Measurements from ENCODE around the gene ATCAY.

Gene ATCAY

DNA sequence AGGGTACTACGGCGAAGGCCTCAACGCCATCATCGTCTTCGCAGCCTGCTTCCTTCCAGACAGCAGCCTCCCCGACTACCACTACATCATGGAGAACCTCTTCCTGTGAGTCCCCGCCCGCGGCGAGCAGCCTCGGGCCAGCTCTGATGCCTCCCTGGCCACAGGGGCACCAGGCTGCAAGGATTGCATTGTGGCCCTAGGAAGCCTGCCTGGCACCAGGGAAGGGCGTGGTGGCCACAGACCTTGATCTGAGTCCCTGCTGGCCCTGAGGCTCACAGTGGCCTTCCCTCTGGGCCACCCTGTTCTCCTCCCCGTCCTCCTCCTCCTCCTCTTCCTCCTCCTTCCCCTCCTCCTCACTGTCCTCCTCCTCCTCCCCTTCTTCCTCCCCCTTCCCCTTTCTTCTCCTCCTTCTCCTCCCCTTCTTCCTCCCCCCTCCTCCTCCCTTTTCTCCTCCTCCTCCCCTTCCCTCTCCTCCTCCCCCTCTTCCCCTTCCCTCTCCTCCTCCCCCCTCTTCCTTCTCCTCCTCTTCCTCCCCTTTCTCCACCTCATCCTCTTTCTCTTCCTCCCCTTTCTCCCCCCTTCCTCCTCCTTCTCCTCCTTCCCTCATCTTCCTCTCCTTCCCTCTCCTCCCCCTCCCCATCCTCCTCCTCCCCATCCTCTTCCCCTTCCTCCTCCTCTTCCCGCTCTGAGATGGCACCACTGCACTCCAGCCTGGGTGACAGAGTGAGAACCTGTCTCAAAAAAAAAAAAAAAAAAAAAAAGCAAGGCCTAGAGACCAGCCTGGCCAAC, 28.0 kb downstream of the ATCAY start:
- Histone ChIP-seq H3K27me3 (ENCODE audit: control insufficient read depth in 1 of 2, insufficient read depth in 2 of 2, low read length in 2 of 2) (no peaks in the 10 kb centered on the region), H3K27ac (ENCODE audit: low read depth, low read length) (no peak overlapping the region), H3K4me3 (ENCODE audit: low read depth in 1 of 2, low read length in 2 of 2) (no peak overlapping the region), H3K36me3 (ENCODE audit: insufficient read depth, low read length) (no peaks in the 10 kb centered on the region), H3K9ac (ENCODE audit: low read length) (no peak overlapping the region), H3K9me3 (ENCODE audit: low read length) (peaks cover 7% of the 10 kb centered on the region), H3K4me1 (ENCODE audit: insufficient read depth, low read length) (no peaks in the 10 kb centered on the region)

DNA sequence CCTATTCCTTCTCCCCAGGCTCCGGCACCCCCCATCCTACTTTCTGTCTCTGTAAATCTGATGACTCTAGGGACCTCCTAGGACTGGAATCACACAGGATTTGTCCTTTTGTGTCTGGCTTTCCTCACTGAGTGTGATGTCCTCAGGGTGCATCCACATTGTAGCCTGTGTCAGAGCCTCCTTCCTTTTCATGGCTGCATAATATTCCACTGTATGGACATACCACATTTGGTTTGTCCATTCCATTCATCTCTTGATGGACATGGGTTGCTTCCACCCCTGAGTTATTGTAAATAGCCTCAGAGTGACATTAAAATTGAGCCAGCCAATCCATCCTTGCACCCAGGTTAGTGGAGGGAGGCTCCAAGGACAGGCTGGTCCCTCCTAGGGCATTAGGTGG, 29.6 kb downstream of the ATCAY start:
- Histone ChIP-seq H3K9me3 (ENCODE audit: low read length) (peaks cover 7% of the 10 kb centered on the region), H3K27me3 (ENCODE audit: control insufficient read depth in 1 of 2, insufficient read depth in 2 of 2, low read length in 2 of 2) (no peaks in the 10 kb centered on the region), H3K9ac (ENCODE audit: low read length) (no peak overlapping the region), H3K4me1 (ENCODE audit: insufficient read depth, low read length) (no peaks in the 10 kb centered on the region), H3K4me3 (ENCODE audit: low read depth in 1 of 2, low read length in 2 of 2) (no peak overlapping the region), H3K27ac (ENCODE audit: low read depth, low read length) (no peak overlapping the region), H3K36me3 (ENCODE audit: insufficient read depth, low read length) (no peaks in the 10 kb centered on the region)

DNA sequence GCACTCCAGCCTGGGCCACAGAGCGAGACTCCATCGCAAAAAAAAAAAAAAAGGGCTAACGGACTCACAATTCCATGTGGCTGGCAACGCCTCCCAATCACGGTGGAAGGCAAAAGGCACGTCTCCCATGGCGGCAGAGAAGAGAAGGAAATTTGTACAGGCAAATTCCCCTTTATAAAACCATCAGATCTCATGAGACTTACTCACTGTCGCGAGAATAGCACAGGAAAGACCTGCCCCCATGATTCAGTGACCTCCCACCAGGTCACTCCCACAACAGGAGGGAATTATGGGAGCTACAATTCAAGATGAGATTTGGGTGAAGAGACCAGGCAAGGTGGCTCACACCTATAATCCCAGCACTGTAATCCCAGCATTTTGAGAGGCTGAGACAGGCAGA, 33.7 kb downstream of the ATCAY start:
- H3K27ac ChIP-seq (ENCODE audit: low read depth, low read length) = no peak overlapping the region
- H3K27me3 ChIP-seq (ENCODE audit: control insufficient read depth in 1 of 2, insufficient read depth in 2 of 2, low read length in 2 of 2) = no peaks in the 10 kb centered on the region
- H3K9me3 ChIP-seq (ENCODE audit: low read length) = peaks cover 7% of the 10 kb centered on the region
- no peaks in the 10 kb centered on the region for H3K36me3 ChIP-seq (ENCODE audit: insufficient read depth, low read length)
- H3K9ac ChIP-seq (ENCODE audit: low read length) = no peak overlapping the region
- no peak overlapping the region for H3K4me3 ChIP-seq (ENCODE audit: low read depth in 1 of 2, low read length in 2 of 2)
- no peaks in the 10 kb centered on the region for H3K4me1 ChIP-seq (ENCODE audit: insufficient read depth, low read length)

DNA sequence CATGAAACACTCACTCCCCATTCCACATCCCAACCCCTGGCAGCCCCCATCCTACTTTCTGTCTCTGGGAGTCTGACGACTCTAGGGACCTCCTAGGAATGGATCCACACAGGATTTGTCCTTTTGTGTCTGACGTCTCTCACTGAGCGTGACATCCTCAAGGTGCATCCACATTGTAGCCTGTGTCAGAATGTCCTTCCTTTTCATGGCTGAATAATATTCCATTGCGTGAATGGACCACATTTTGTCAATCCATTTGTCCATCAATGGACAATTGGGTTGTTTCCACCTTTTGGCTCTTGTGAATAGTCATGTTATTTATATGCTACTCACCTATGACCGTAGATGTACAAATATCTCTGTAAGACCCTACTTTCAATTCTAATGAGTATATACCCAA, 35.5 kb downstream of the ATCAY start:
- Histone ChIP-seq H3K4me1 (ENCODE audit: insufficient read depth, low read length) (no peaks in the 10 kb centered on the region), H3K9me3 (ENCODE audit: low read length) (no peaks in the 10 kb centered on the region), H3K9ac (ENCODE audit: low read length) (no peak overlapping the region), H3K36me3 (ENCODE audit: insufficient read depth, low read length) (no peaks in the 10 kb centered on the region), H3K4me3 (ENCODE audit: low read depth in 1 of 2, low read length in 2 of 2) (no peak overlapping the region), H3K27me3 (ENCODE audit: control insufficient read depth in 1 of 2, insufficient read depth in 2 of 2, low read length in 2 of 2) (no peaks in the 10 kb centered on the region), H3K27ac (ENCODE audit: low read depth, low read length) (no peak overlapping the region)

DNA sequence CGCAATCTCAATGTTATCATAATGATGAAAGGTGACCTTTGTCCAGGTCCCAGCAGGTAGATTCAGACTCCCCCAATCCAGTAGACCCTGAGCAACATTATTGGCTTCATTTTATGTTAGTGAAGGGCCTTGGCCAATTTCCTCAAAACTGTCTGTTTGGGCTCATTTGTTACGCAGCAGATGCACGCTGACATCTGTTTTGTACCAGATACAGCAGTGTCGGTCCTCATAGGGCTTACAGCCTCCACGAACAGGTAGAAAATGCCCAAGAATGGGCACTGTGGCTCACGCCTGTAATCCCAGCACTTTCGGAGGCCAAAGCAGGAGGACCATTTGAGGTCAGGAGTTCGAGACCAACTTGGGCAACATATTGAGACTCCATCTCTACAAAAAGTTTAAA, 39.3 kb downstream of the ATCAY start:
- no peak overlapping the region for H3K4me3 ChIP-seq (ENCODE audit: low read depth in 1 of 2, low read length in 2 of 2)
- no peak overlapping the region for H3K9ac ChIP-seq (ENCODE audit: low read length)
- H3K4me1 ChIP-seq (ENCODE audit: insufficient read depth, low read length) = no peaks in the 10 kb centered on the region
- no peaks in the 10 kb centered on the region for H3K9me3 ChIP-seq (ENCODE audit: low read length)
- H3K27me3 ChIP-seq (ENCODE audit: control insufficient read depth in 1 of 2, insufficient read depth in 2 of 2, low read length in 2 of 2) = no peaks in the 10 kb centered on the region
- no peaks in the 10 kb centered on the region for H3K36me3 ChIP-seq (ENCODE audit: insufficient read depth, low read length)
- H3K27ac ChIP-seq (ENCODE audit: low read depth, low read length) = no peak overlapping the region

DNA sequence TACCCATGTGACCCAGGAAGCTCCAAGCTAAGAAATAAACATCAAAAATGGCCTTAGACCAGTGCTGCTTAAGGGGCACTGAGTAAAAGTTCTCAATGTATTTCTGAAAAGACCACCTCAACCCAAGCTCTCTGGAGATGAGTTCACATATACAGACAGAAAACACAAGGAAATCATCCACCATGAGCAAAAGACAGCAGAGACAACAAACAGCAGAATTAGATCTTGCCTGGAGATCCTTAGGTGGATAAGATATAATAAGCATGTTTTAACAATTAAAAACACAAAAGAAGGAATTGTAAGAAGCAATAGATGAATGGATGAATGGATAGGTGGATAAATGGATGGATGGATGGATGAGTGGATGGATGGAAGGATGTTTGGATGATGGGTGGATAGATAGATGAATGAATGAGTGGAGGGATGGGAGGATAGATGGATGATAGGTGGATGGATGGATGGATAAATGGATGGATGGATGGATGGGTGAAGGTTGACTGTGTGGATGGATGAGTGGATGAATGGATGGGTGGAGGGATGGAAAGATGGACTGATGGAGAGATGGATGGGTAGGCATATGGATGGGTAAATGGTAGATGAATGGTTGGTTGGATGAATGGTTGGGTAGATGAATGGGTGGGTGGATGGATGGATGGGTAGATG, 42.7 kb downstream of the ATCAY start:
- Histone ChIP-seq H3K4me3 (ENCODE audit: low read depth in 1 of 2, low read length in 2 of 2) (no peak overlapping the region), H3K9ac (ENCODE audit: low read length) (no peak overlapping the region), H3K9me3 (ENCODE audit: low read length) (no peaks in the 10 kb centered on the region), H3K27ac (ENCODE audit: low read depth, low read length) (no peak overlapping the region), H3K27me3 (ENCODE audit: control insufficient read depth in 1 of 2, insufficient read depth in 2 of 2, low read length in 2 of 2) (no peaks in the 10 kb centered on the region), H3K4me1 (ENCODE audit: insufficient read depth, low read length) (no peaks in the 10 kb centered on the region), H3K36me3 (ENCODE audit: insufficient read depth, low read length) (no peaks in the 10 kb centered on the region)

DNA sequence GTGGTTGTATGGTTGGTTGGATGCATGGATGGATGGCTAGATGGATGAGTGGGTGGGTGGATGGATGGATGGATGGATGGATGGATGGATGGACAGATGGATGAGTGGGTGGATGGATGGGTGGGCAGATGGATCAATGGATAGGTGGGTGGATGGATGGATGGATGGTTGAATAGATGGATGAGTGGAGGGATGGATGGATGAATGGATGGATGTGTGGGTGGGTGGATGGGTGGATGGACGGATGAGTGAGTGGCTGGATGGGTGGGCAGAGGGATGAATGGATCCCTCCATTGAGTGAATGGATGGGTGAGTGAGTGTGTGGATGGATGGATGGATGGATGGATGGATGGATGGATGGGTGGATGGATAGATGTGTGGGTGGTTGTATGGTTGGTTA, 43.4 kb downstream of the ATCAY start:
- Histone ChIP-seq H3K9ac (ENCODE audit: low read length) (no peak overlapping the region), H3K4me1 (ENCODE audit: insufficient read depth, low read length) (no peaks in the 10 kb centered on the region), H3K9me3 (ENCODE audit: low read length) (no peaks in the 10 kb centered on the region)

DNA sequence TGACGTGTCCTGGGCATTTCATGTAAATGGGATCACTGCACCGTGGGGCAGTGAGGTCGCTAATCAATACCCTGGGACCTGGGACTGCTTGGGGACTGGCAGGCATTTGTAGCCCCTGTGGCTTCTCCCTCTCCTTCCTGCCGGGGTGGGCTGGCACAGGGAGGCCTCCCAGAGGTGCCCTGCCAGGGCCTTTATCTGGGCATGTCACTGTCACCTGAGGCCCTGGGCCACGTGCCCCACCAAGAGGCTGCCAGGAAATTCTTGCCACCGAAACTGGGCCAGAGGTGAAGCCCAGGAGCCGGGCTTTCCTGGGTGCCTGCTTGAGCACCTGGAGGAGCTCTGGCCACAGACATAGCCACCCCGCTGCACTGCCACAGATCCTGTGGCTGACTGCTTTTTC, 50.6 kb downstream of the ATCAY start:
- no peak overlapping the region for H3K9ac ChIP-seq (ENCODE audit: low read length)
- no peak overlapping the region for H3K27ac ChIP-seq (ENCODE audit: low read depth, low read length)
- no peaks in the 10 kb centered on the region for H3K9me3 ChIP-seq (ENCODE audit: low read length)
- H3K4me1 ChIP-seq (ENCODE audit: insufficient read depth, low read length) = no peaks in the 10 kb centered on the region
- H3K36me3 ChIP-seq (ENCODE audit: insufficient read depth, low read length) = no peaks in the 10 kb centered on the region
- no peak overlapping the region for H3K4me3 ChIP-seq (ENCODE audit: low read depth in 1 of 2, low read length in 2 of 2)
- peaks cover 0 to 12% of the 10 kb centered on the region in 2 donors for H3K27me3 ChIP-seq (ENCODE audit: control insufficient read depth in 1 of 2, insufficient read depth in 2 of 2, low read length in 2 of 2)

More for the DNA sequence above, 43.4 kb downstream of the ATCAY start:
- Histone ChIP-seq H3K27ac (ENCODE audit: low read depth, low read length) (no peak overlapping the region), H3K36me3 (ENCODE audit: insufficient read depth, low read length) (no peaks in the 10 kb centered on the region), H3K4me3 (ENCODE audit: low read depth in 1 of 2, low read length in 2 of 2) (no peak overlapping the region), H3K27me3 (ENCODE audit: control insufficient read depth in 1 of 2, insufficient read depth in 2 of 2, low read length in 2 of 2) (no peaks in the 10 kb centered on the region)

DNA sequence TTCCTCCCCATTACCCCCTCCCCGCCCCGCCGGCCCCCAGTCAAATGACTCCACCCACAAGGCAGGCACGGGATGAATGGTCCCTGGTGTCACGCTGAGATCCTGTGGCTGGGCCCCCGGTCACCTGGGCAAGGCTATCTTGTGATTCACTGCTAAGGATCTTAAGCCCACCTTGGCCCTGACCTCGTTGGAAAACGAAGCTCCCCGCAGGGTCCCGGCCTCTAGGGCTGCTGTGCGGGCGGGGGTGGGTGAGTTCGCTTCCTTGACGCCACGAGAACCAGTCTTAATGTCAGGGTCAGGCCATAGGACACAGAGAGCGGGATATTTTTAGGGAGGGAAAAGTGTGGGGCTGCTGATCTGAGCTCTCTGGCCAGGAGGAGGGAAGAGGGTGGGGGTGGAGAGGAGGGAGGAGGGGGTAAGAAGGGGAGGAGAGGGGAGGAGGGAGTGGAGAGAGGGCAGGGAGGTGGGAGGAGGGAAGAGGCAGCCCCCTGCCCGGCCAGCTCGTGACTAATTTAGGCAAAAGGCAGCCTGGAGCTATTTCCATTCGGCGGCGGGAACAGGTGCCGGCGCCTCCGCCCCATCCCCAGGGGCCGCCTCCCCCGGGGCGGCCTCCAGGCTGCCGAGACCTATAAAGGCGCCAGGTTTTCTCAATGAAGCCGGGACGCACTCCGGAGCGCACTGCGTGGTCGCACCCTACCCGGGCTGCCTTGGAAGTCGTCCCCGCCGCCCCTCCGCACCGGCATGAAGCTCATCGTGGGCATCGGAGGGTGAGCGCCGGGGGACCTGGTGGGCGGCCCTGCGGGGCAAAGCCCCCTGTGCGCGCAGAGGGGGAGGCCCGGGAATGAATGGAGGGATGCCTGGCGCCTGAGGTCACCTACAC, 52.7 kb downstream of the ATCAY start, which contains the start of gene NMRK2:
TSS of gene NMRK2 (plus strand) at position 139 of the 880 bp plus-strand sequence. CDS start at position 742, 603 bp downstream.
- H3K27ac ChIP-seq (ENCODE audit: low read depth, low read length) = no peak within 1 kb of the TSS
- no peaks in the 10 kb centered on the region for H3K9me3 ChIP-seq (ENCODE audit: low read length)
- H3K4me3 ChIP-seq (ENCODE audit: low read depth in 1 of 2, low read length in 2 of 2) = no peak within 1 kb of the TSS
- H3K36me3 ChIP-seq (ENCODE audit: insufficient read depth, low read length) = no peaks in the 10 kb centered on the region
- no peak within 1 kb of the TSS for H3K9ac ChIP-seq (ENCODE audit: low read length)
- H3K27me3 ChIP-seq (ENCODE audit: control insufficient read depth in 1 of 2, insufficient read depth in 2 of 2, low read length in 2 of 2) = peaks cover 0 to 12% of the 10 kb centered on the region in 2 donors
- no peaks in the 10 kb centered on the region for H3K4me1 ChIP-seq (ENCODE audit: insufficient read depth, low read length)

DNA sequence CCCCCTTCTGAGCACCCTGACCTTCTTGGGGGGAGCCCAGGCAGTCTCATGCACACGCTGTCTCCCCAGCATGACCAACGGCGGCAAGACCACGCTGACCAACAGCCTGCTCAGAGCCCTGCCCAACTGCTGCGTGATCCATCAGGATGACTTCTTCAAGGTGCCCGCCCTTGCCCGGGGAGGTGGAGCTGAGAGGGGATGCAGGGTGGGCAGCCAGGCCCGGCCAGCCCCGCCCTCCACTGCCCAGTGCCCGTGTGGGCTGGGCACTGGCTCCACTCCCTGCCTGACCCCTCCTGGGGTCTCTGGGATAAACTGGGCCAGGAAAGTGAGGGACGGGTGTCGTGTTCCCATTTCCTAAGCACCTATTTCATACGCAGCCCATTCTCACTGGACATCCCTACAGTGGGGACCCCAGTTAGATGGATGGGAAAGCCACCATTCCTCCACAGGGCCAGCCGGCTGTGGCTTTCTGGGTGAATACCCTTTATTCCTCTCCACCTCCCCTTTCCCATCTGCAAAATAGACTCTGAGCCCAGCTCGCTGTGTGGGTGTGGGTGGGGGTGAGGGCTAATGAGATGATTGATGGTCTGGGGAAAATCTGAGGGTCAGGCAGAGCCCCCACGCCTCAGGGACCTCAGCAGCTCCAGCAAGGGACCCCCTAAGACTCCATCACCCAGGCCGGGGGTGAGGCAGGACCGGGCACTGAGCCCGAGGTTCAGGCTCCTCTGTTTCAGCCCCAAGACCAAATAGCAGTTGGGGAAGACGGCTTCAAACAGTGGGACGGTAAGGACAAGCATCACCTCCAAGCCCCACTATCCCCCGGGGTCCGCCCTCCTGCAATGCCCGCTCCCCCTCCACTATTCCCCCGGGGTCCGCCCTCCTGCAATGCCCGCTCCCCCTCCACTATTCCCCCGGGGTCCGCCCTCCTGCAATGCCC, 56.3 kb downstream of the ATCAY start:
- Histone ChIP-seq H3K4me1 (ENCODE audit: insufficient read depth, low read length) (no peaks in the 10 kb centered on the region), H3K36me3 (ENCODE audit: insufficient read depth, low read length) (no peaks in the 10 kb centered on the region), H3K27me3 (ENCODE audit: control insufficient read depth in 1 of 2, insufficient read depth in 2 of 2, low read length in 2 of 2) (peaks cover 0 to 12% of the 10 kb centered on the region in 2 donors), H3K9me3 (ENCODE audit: low read length) (no peaks in the 10 kb centered on the region), H3K9ac (ENCODE audit: low read length) (no peak overlapping the region), H3K4me3 (ENCODE audit: low read depth in 1 of 2, low read length in 2 of 2) (no peak overlapping the region), H3K27ac (ENCODE audit: low read depth, low read length) (no peak overlapping the region)
